Parathyroid adenoma (tissue), 2 donors: Measurements from ENCODE around the gene GPC6.

Experiments used
- H2AFZ ChIP-seq: fragments of 300-600 bp; sonication (generic); one replicate; pipeline ENCODE4 v1.7.0; 2017; ENCODE audit warnings: antibody characterized with exemption, mild to moderate bottlenecking
- H3K27ac ChIP-seq: fragments of 300-600 bp; sonication (generic); one replicate; pipeline ENCODE4 v1.7.0; 2017
- H3K27me3 ChIP-seq: fragments of 300-600 bp; sonication (generic); one replicate; pipeline ENCODE4 v1.7.0; 2017; ENCODE audit warnings: low read length; ENCODE audit not compliant: control insufficient read depth, insufficient read depth
- H3K36me3 ChIP-seq: fragments of 300-600 bp; sonication (generic); one replicate; pipeline ENCODE4 v1.7.0; 2017; ENCODE audit warnings: low read length; ENCODE audit not compliant: control insufficient read depth, insufficient read depth
- H3K4me1 ChIP-seq: fragments of 300-600 bp; sonication (generic); one replicate; pipeline ENCODE4 v1.7.0; 2017; ENCODE audit warnings: control low read depth
- H3K4me2 ChIP-seq: fragments of 300-600 bp; sonication (generic); one replicate; pipeline ENCODE4 v1.7.0; 2017; ENCODE audit warnings: low read length
- H3K4me3 ChIP-seq: fragments of 300-600 bp; sonication (generic); one replicate; pipeline ENCODE4 v1.7.0; 2017; ENCODE audit warnings: low read depth, low read length
- H3K79me2 ChIP-seq: fragments of 300-600 bp; sonication (generic); one replicate; pipeline ENCODE4 v1.7.0; 2017; ENCODE audit warnings: control low read depth
- H3K9ac ChIP-seq: fragments of 300-600 bp; sonication (generic); one replicate; pipeline ENCODE4 v1.7.0; 2017; ENCODE audit warnings: mild to moderate bottlenecking
- H3K9me3 ChIP-seq: fragments of 300-600 bp; sonication (generic); one replicate; pipeline ENCODE4 v1.7.0; 2017; ENCODE audit warnings: low read length; ENCODE audit not compliant: control insufficient read depth
- TF ChIP-seq, protein P1 (sequence below): fragments of 300-600 bp; sonication (generic); IDR thresholded peaks from one replicate; pipeline ENCODE4 v1.7.0; 2017; ENCODE audit warnings: antibody characterized with exemption, mild to moderate bottlenecking
- donor health status: primary hyperparathyroidism.

GPC6 gene

GRCh38 chr13:94319501-94319900 lies 1092.9 kb downstream of the GPC6 start:
- no peak overlapping the region for H3K9ac ChIP-seq
- H3K79me2 ChIP-seq = no peaks in the 10 kb centered on the region
- H3K27ac ChIP-seq = no peak overlapping the region
- H3K4me3 ChIP-seq = no peak overlapping the region
- H3K27me3 ChIP-seq = no peaks in the 10 kb centered on the region
- H3K9me3 ChIP-seq = no peaks in the 10 kb centered on the region
- H3K4me1 ChIP-seq = no peaks in the 10 kb centered on the region
- TF ChIP-seq, protein P1, sequence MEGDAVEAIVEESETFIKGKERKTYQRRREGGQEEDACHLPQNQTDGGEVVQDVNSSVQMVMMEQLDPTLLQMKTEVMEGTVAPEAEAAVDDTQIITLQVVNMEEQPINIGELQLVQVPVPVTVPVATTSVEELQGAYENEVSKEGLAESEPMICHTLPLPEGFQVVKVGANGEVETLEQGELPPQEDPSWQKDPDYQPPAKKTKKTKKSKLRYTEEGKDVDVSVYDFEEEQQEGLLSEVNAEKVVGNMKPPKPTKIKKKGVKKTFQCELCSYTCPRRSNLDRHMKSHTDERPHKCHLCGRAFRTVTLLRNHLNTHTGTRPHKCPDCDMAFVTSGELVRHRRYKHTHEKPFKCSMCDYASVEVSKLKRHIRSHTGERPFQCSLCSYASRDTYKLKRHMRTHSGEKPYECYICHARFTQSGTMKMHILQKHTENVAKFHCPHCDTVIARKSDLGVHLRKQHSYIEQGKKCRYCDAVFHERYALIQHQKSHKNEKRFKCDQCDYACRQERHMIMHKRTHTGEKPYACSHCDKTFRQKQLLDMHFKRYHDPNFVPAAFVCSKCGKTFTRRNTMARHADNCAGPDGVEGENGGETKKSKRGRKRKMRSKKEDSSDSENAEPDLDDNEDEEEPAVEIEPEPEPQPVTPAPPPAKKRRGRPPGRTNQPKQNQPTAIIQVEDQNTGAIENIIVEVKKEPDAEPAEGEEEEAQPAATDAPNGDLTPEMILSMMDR = no peak
- no peaks in the 10 kb centered on the region for H3K36me3 ChIP-seq
- no peak overlapping the region for H3K4me2 ChIP-seq
- H2AFZ ChIP-seq = no peak overlapping the region

- Histone ChIP-seq H3K27me3 (no peaks in the 10 kb centered on the region), H3K36me3 (no peaks in the 10 kb centered on the region), H3K4me1 (no peaks in the 10 kb centered on the region), H2AFZ (no peak overlapping the region), H3K79me2 (no peaks in the 10 kb centered on the region), H3K4me2 (no peak overlapping the region), H3K4me3 (no peak overlapping the region), H3K9me3 (no peaks in the 10 kb centered on the region), H3K27ac (no peak overlapping the region), H3K9ac (no peak overlapping the region)
- TF ChIP-seq, protein P1 = no peak
These were observed 1096.5 kb downstream of the GPC6 start for GRCh38 chr13:94322925-94323763.

- no peak overlapping the region for H3K27ac ChIP-seq
- H3K36me3 ChIP-seq = no peaks in the 10 kb centered on the region
- no peak overlapping the region for H3K9ac ChIP-seq
- no peaks in the 10 kb centered on the region for H3K9me3 ChIP-seq
- no peak overlapping the region for H3K4me3 ChIP-seq
- H3K79me2 ChIP-seq = no peaks in the 10 kb centered on the region
- TF ChIP-seq, protein P1 = no peak
- no peaks in the 10 kb centered on the region for H3K27me3 ChIP-seq
- H3K4me1 ChIP-seq = no peaks in the 10 kb centered on the region
- H2AFZ ChIP-seq = no peak overlapping the region
- no peak overlapping the region for H3K4me2 ChIP-seq
These were observed 1097.5 kb downstream of the GPC6 start for GRCh38 chr13:94323764-94324758.

GRCh38 chr13:94324767-94325540 lies 1098.3 kb downstream of the GPC6 start:
- TF ChIP-seq, protein P1 = no peak
- H3K4me2 ChIP-seq = no peak overlapping the region
- no peaks in the 10 kb centered on the region for H3K4me1 ChIP-seq
- no peak overlapping the region for H3K4me3 ChIP-seq
- H3K36me3 ChIP-seq = no peaks in the 10 kb centered on the region
- no peaks in the 10 kb centered on the region for H3K79me2 ChIP-seq
- H3K9ac ChIP-seq = no peak overlapping the region
- no peaks in the 10 kb centered on the region for H3K27me3 ChIP-seq
- no peak overlapping the region for H2AFZ ChIP-seq
- no peak overlapping the region for H3K27ac ChIP-seq
- no peaks in the 10 kb centered on the region for H3K9me3 ChIP-seq
